ENCODE measurements around the gene TMEM179. TPM values are rescaled to one million over a fixed set of nuclear protein-coding genes. Genes with fewer than 3 reads are reported as not detected.

TMEM179 gene
- total and polyA plus RNA-seq, 4 donors = 0.08 to 0.12 (median 0.10) TPM; not detected in 1

GRCh38 chr14:104644091-104644635 lies 39.6 kb upstream of the TMEM179 start:
- H3K4me3 ChIP-seq = no peak overlapping the region
- peaks cover 0 to 4% (median 0%) of the 10 kb centered on the region in 3 donors for H3K27me3 ChIP-seq (ENCODE audit: control insufficient read depth in 3 of 3, insufficient read depth in 3 of 3, low read length in 2 of 3)
- no peaks in the 10 kb centered on the region for H3K36me3 ChIP-seq (ENCODE audit: control insufficient read depth in 4 of 4, insufficient read depth in 4 of 4, low read length in 4 of 4)
- TF ChIP-seq CTCF (IDR thresholded peaks at IDR 0.05; ENCODE audit: control extremely low read depth, extremely low read depth) = no peak
- no peaks in the 10 kb centered on the region for H3K4me1 ChIP-seq (ENCODE audit: control insufficient read depth in 5 of 5, insufficient read depth in 5 of 5, low read length in 5 of 5)
- H3K9me3 ChIP-seq (ENCODE audit: control insufficient read depth in 4 of 4, insufficient read depth in 3 of 4, low read length in 3 of 4) = peaks cover 0 to 3% (median under 1%) of the 10 kb centered on the region in 4 donors
- H3K27ac ChIP-seq (ENCODE audit: low read depth in 1 of 2, low read length in 1 of 2) = no peak overlapping the region
- 88 to 92% methylated on average over 12 of the region's 12 CpGs for WGBS, 2 donors
- ATAC-seq (ENCODE audit: insufficient read depth, low FRiP score) (no peak), DNase-seq (no peak)
- H3K9ac ChIP-seq (ENCODE audit: insufficient read depth in 1 of 2, low read length in 2 of 2) = no peak overlapping the region

GRCh38 chr14:104643306-104643705 lies 38.7 kb upstream of the TMEM179 start:
- H3K4me1 ChIP-seq (ENCODE audit: control insufficient read depth in 5 of 5, insufficient read depth in 5 of 5, low read length in 5 of 5) = peaks cover 0 to 2% (median 0%) of the 10 kb centered on the region in 5 donors
- no peak for DNase-seq
- no peak for ATAC-seq (ENCODE audit: insufficient read depth, low FRiP score)
- H3K27ac ChIP-seq (ENCODE audit: low read depth in 1 of 2, low read length in 1 of 2) = no peak overlapping the region
- H3K9me3 ChIP-seq (ENCODE audit: control insufficient read depth in 4 of 4, insufficient read depth in 3 of 4, low read length in 3 of 4) = peaks cover 0 to 3% (median under 1%) of the 10 kb centered on the region in 4 donors
- H3K9ac ChIP-seq (ENCODE audit: insufficient read depth in 1 of 2, low read length in 2 of 2) = no peak overlapping the region
- TF ChIP-seq CTCF (IDR thresholded peaks at IDR 0.05; ENCODE audit: control extremely low read depth, extremely low read depth) = no peak
- WGBS, 2 donors = 63 to 79% methylated on average over 8 of the region's 8 CpGs
- H3K4me3 ChIP-seq = no peak overlapping the region
- H3K36me3 ChIP-seq (ENCODE audit: control insufficient read depth in 4 of 4, insufficient read depth in 4 of 4, low read length in 4 of 4) = no peaks in the 10 kb centered on the region
- H3K27me3 ChIP-seq (ENCODE audit: control insufficient read depth in 3 of 3, insufficient read depth in 3 of 3, low read length in 2 of 3) = peaks cover 0 to 8% (median 4%) of the 10 kb centered on the region in 3 donors

- no peak for TF ChIP-seq CTCF (IDR thresholded peaks at IDR 0.05; ENCODE audit: control extremely low read depth, extremely low read depth)
- no peak for ATAC-seq (ENCODE audit: insufficient read depth, low FRiP score)
- H3K9me3 ChIP-seq (ENCODE audit: control insufficient read depth in 4 of 4, insufficient read depth in 3 of 4, low read length in 3 of 4) = peaks cover 0 to 3% (median under 1%) of the 10 kb centered on the region in 4 donors
- no peak overlapping the region for H3K27ac ChIP-seq (ENCODE audit: low read depth in 1 of 2, low read length in 1 of 2)
- no peaks in the 10 kb centered on the region for H3K36me3 ChIP-seq (ENCODE audit: control insufficient read depth in 4 of 4, insufficient read depth in 4 of 4, low read length in 4 of 4)
- peaks cover 0 to 11% (median 4%) of the 10 kb centered on the region in 3 donors for H3K27me3 ChIP-seq (ENCODE audit: control insufficient read depth in 3 of 3, insufficient read depth in 3 of 3, low read length in 2 of 3)
- no peak for DNase-seq
- 93 to 95% methylated on average over 9 of the region's 9 CpGs for WGBS, 2 donors
- peaks cover 0 to 5% (median 0%) of the 10 kb centered on the region in 5 donors for H3K4me1 ChIP-seq (ENCODE audit: control insufficient read depth in 5 of 5, insufficient read depth in 5 of 5, low read length in 5 of 5)
- H3K9ac ChIP-seq (ENCODE audit: insufficient read depth in 1 of 2, low read length in 2 of 2) = no peak overlapping the region
- no peak overlapping the region for H3K4me3 ChIP-seq
Measured at GRCh38 chr14:104642540-104642868, 37.9 kb upstream of the TMEM179 start.
